ENCODE measurements around the gene F2R.

Gene F2R

GRCh38 chr5:76720988-76721569 lies 5.2 kb downstream of the F2R start:
- no peak for TF ChIP-seq GATA3 (IDR thresholded peaks at IDR 0.05; ENCODE audit: low read depth, low read length)

GRCh38 chr5:76723266-76723665 lies 7.3 kb downstream of the F2R start:
- TF ChIP-seq GATA2 (IDR thresholded peaks at IDR 0.05; ENCODE audit: low read depth, low read length) (no peak), GATA3 (IDR thresholded peaks at IDR 0.05; ENCODE audit: low read depth, low read length) (no peak)

- no peak for TF ChIP-seq GATA2 (IDR thresholded peaks at IDR 0.05; ENCODE audit: low read depth, low read length)
These were observed 8.0 kb downstream of the F2R start for GRCh38 chr5:76723906-76724305.

GRCh38 chr5:76724871-76725270 lies 8.9 kb downstream of the F2R start:
- TF ChIP-seq GATA2 (IDR thresholded peaks at IDR 0.05; ENCODE audit: low read depth, low read length) (no peak), GATA3 (IDR thresholded peaks at IDR 0.05; ENCODE audit: low read depth, low read length) (no peak)

- no peak for TF ChIP-seq GATA3 (IDR thresholded peaks at IDR 0.05; ENCODE audit: low read depth, low read length)
- TF ChIP-seq GATA2 (IDR thresholded peaks at IDR 0.05; ENCODE audit: low read depth, low read length) = no peak
These were observed 13.0 kb downstream of the F2R start for GRCh38 chr5:76728965-76729364.

- TF ChIP-seq GATA3 (IDR thresholded peaks at IDR 0.05; ENCODE audit: low read depth, low read length) (no peak), GATA2 (IDR thresholded peaks at IDR 0.05; ENCODE audit: low read depth, low read length) (no peak)
These were observed 13.7 kb downstream of the F2R start for GRCh38 chr5:76729373-76730290.

GRCh38 chr5:76732405-76733048 lies 16.6 kb downstream of the F2R start:
- no peak for TF ChIP-seq GATA2 (IDR thresholded peaks at IDR 0.05; ENCODE audit: low read depth, low read length)

GRCh38 chr5:76733049-76733417 lies 17.1 kb downstream of the F2R start:
- no peak for TF ChIP-seq GATA2 (IDR thresholded peaks at IDR 0.05; ENCODE audit: low read depth, low read length)
- TF ChIP-seq GATA3 (IDR thresholded peaks at IDR 0.05; ENCODE audit: low read depth, low read length) = no peak

GRCh38 chr5:76735762-76736545 lies 20.0 kb downstream of the F2R start:
- TF ChIP-seq GATA2 (IDR thresholded peaks at IDR 0.05; ENCODE audit: low read depth, low read length) (no peak), GATA3 (IDR thresholded peaks at IDR 0.05; ENCODE audit: low read depth, low read length) (no peak)

GRCh38 chr5:76736679-76737556 lies 21.0 kb downstream of the F2R start:
- TF ChIP-seq GATA2 (IDR thresholded peaks at IDR 0.05; ENCODE audit: low read depth, low read length) (no peak), GATA3 (IDR thresholded peaks at IDR 0.05; ENCODE audit: low read depth, low read length) (no peak)

- no peak for TF ChIP-seq GATA3 (IDR thresholded peaks at IDR 0.05; ENCODE audit: low read depth, low read length)
- no peak for TF ChIP-seq GATA2 (IDR thresholded peaks at IDR 0.05; ENCODE audit: low read depth, low read length)
These were observed 21.9 kb downstream of the F2R start for GRCh38 chr5:76737846-76738245.

GRCh38 chr5:76742583-76742982 lies 26.7 kb downstream of the F2R start:
- TF ChIP-seq GATA3 (IDR thresholded peaks at IDR 0.05; ENCODE audit: low read depth, low read length) (no peak), GATA2 (IDR thresholded peaks at IDR 0.05; ENCODE audit: low read depth, low read length) (no peak)

- TF ChIP-seq GATA3 (IDR thresholded peaks at IDR 0.05; ENCODE audit: low read depth, low read length) (no peak), GATA2 (IDR thresholded peaks at IDR 0.05; ENCODE audit: low read depth, low read length) (no peak)
These were observed 28.7 kb downstream of the F2R start for GRCh38 chr5:76744632-76745031.
